Loucy (cell line): ENCODE measurements around the gene ZNF500.

ENCODE experiments used
- EZH2phosphoT487 ChIP-seq: fragments of 200-600 bp; IDR thresholded peaks from 2 replicates; pipeline ENCODE4 v1.6.1; 2018; ENCODE audit warnings: antibody characterized with exemption, mild to moderate bottlenecking, moderate library complexity, borderline replicate concordance
- TF ChIP-seq, protein P1 (sequence below): fragments of 200-600 bp; sonication (generic); conservative IDR thresholded peaks from 2 replicates; pipeline ENCODE4 v1.5.1; 2014; ENCODE audit warnings: mild to moderate bottlenecking, antibody characterized with exemption, low read length

DNA sequence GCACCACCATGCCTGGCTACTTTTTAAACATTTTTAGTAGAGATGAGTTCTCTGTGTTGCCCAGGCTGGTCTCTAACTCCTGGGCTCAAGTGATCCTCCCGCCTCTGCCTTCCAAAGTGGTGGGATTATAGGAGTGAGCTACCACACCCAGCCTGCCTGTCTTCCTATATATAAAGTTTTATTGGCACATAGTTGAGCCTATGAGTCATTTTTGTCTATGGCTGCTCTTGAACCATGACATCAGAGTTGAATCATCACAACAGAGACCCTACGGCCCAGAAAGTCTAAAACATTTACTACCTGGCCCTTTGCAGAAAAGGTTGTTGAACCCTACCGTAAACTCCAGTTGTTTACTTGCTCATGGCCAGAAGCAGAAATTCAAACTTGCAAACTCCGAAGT is 13.3 kb upstream of the ZNF500 start:
- TF ChIP-seq, protein P1, sequence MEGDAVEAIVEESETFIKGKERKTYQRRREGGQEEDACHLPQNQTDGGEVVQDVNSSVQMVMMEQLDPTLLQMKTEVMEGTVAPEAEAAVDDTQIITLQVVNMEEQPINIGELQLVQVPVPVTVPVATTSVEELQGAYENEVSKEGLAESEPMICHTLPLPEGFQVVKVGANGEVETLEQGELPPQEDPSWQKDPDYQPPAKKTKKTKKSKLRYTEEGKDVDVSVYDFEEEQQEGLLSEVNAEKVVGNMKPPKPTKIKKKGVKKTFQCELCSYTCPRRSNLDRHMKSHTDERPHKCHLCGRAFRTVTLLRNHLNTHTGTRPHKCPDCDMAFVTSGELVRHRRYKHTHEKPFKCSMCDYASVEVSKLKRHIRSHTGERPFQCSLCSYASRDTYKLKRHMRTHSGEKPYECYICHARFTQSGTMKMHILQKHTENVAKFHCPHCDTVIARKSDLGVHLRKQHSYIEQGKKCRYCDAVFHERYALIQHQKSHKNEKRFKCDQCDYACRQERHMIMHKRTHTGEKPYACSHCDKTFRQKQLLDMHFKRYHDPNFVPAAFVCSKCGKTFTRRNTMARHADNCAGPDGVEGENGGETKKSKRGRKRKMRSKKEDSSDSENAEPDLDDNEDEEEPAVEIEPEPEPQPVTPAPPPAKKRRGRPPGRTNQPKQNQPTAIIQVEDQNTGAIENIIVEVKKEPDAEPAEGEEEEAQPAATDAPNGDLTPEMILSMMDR = no peak
- TF ChIP-seq EZH2phosphoT487 = no peak
